ENCODE measurements around the gene HMGB2.

The HMGB2 gene

DNA sequence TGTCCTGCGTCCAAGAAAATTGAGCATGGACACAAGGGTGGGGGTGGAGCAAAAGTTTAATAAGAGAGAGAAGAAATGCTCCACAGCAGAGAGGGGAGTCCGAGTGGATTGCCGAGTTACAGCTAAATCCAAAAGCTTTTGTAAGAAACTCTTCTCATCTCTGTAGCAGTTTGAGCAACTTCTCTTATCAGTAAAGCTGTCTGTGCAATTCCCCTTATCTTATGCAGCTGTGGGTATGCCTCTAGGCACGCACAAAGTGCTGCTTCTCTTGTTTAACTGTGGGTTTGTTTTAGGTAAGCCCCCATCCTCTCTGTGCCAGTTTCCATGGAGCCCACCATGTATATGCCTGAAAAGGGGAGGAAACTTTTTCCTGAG lies 44.8 kb downstream of the HMGB2 start:
- no peak overlapping the region for H4K8ac ChIP-seq (ENCODE audit: low read length)
- no peak overlapping the region for H3K18ac ChIP-seq (ENCODE audit: low read depth in 1 of 2, low read length in 2 of 2)
- H3K4me1 ChIP-seq (ENCODE audit: control insufficient read depth, insufficient read depth, low read depth, low read length) = no peaks in the 10 kb centered on the region
- peak; percentile 13 for DNase-seq
- no peak overlapping the region for H3K9ac ChIP-seq (ENCODE audit: low read length)
- H3K4me2 ChIP-seq (ENCODE audit: low read length, poor library complexity, severe bottlenecking) = no peak overlapping the region
- H3K9me3 ChIP-seq (ENCODE audit: control insufficient read depth, low read length) = peaks cover 25% of the 10 kb centered on the region
- no peak overlapping the region for H2BK5ac ChIP-seq (ENCODE audit: low read depth, low read length, poor library complexity, severe bottlenecking)
- 59% methylated on average over 3 of the region's 4 CpGs for WGBS
- H3K23ac ChIP-seq (ENCODE audit: low read length in 2 of 2) = no peak overlapping the region
- no peak overlapping the region for H2BK120ac ChIP-seq (ENCODE audit: low read depth, low read length)
- H3K36me3 ChIP-seq (ENCODE audit: control insufficient read depth in 1 of 2, insufficient read depth in 2 of 2, low read depth in 1 of 2, low read length in 2 of 2) = peaks cover 0 to 17% of the 10 kb centered on the region in 2 experiments
- H2AK5ac ChIP-seq (ENCODE audit: low read length, severe bottlenecking) = no peak overlapping the region
- H3K27me3 ChIP-seq (ENCODE audit: control insufficient read depth in 1 of 2, insufficient read depth in 1 of 2, low read length in 2 of 2) = no peaks in the 10 kb centered on the region
- H3K27ac ChIP-seq (ENCODE audit: low read length, poor library complexity, severe bottlenecking) = no peak overlapping the region
- H2BK15ac ChIP-seq (ENCODE audit: low read depth, poor library complexity, severe bottlenecking) = no peak overlapping the region
- H2BK12ac ChIP-seq (ENCODE audit: low read length in 2 of 2) = no peak overlapping the region
- H3K79me1 ChIP-seq (replicated peaks; ENCODE audit: low read length, poor library complexity, severe bottlenecking) = peaks cover 41% of the 10 kb centered on the region
- no peak overlapping the region for H4K91ac ChIP-seq (ENCODE audit: low read length)
- peak overlapping the region in 1 of 2 experiments; percentile 45 for H3K4me3 ChIP-seq (ENCODE audit: insufficient read depth in 1 of 2, low read depth in 1 of 2, low read length in 2 of 2)
- H3K4ac ChIP-seq (ENCODE audit: low read depth in 1 of 2, low read length in 2 of 2) = no peak overlapping the region
- no peak overlapping the region for H3K14ac ChIP-seq (ENCODE audit: low read length in 2 of 2)
- no peak overlapping the region for H2AFZ ChIP-seq (ENCODE audit: low read depth, low read length)

DNA sequence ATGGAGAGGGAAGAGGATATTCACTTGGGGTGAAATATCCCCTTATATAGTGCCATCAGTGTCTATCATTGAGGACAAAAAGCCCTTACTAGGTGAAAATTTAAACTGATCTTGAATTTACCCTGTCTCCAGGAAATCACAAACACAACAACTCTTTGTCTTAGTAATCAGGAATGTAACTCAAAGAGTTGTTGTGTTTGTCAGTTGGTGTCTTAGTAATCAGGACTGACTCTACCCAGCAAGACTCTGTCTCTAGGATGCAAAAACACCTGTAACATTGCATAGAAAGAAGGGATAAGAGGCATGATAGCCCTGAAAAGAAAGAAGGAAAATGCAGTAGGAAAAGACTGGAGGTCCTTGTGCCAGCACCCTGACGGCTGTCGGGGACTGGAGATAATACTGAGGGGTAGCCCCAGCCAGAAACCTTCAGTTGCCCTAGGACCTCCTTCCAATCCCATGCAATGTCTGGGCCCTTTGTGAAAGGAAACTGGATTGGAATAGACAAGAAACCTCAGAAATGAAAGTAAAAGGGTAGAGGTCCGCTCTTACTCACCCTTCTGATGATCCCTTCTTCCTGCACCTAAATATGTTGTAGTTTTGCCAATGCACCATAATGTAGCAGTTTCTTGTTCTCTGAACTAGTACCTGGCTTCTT lies 45.3 kb downstream of the HMGB2 start:
- Histone ChIP-seq H3K4me2 (ENCODE audit: low read length, poor library complexity, severe bottlenecking) (no peak overlapping the region), H2BK12ac (ENCODE audit: low read length in 2 of 2) (no peak overlapping the region), H4K91ac (ENCODE audit: low read length) (no peak overlapping the region), H3K23ac (ENCODE audit: low read length in 2 of 2) (no peak overlapping the region), H2AK5ac (ENCODE audit: low read length, severe bottlenecking) (no peak overlapping the region), H3K4me3 (ENCODE audit: insufficient read depth in 1 of 2, low read depth in 1 of 2, low read length in 2 of 2) (peak overlapping the region; percentile 36 to 45), H3K27me3 (ENCODE audit: control insufficient read depth in 1 of 2, insufficient read depth in 1 of 2, low read length in 2 of 2) (no peaks in the 10 kb centered on the region), H2BK120ac (ENCODE audit: low read depth, low read length) (no peak overlapping the region), H3K4me1 (ENCODE audit: control insufficient read depth, insufficient read depth, low read depth, low read length) (no peaks in the 10 kb centered on the region), H2BK15ac (ENCODE audit: low read depth, poor library complexity, severe bottlenecking) (no peak overlapping the region), H3K9ac (ENCODE audit: low read length) (no peak overlapping the region), H3K18ac (ENCODE audit: low read depth in 1 of 2, low read length in 2 of 2) (no peak overlapping the region), H2AFZ (ENCODE audit: low read depth, low read length) (no peak overlapping the region), H3K27ac (ENCODE audit: low read length, poor library complexity, severe bottlenecking) (no peak overlapping the region), H3K79me1 (replicated peaks; ENCODE audit: low read length, poor library complexity, severe bottlenecking) (peaks cover 40% of the 10 kb centered on the region), H3K4ac (ENCODE audit: low read depth in 1 of 2, low read length in 2 of 2) (no peak overlapping the region), H3K14ac (ENCODE audit: low read length in 2 of 2) (no peak overlapping the region), H3K9me3 (ENCODE audit: control insufficient read depth, low read length) (peaks cover 30% of the 10 kb centered on the region), H3K36me3 (ENCODE audit: control insufficient read depth in 1 of 2, insufficient read depth in 2 of 2, low read depth in 1 of 2, low read length in 2 of 2) (peaks cover 0 to 17% of the 10 kb centered on the region in 2 experiments), H4K8ac (ENCODE audit: low read length) (no peak overlapping the region), H2BK5ac (ENCODE audit: low read depth, low read length, poor library complexity, severe bottlenecking) (no peak overlapping the region)
- DNase-seq = peak; percentile 13
- WGBS = 85% methylated on average over 2 of the region's 3 CpGs

DNA sequence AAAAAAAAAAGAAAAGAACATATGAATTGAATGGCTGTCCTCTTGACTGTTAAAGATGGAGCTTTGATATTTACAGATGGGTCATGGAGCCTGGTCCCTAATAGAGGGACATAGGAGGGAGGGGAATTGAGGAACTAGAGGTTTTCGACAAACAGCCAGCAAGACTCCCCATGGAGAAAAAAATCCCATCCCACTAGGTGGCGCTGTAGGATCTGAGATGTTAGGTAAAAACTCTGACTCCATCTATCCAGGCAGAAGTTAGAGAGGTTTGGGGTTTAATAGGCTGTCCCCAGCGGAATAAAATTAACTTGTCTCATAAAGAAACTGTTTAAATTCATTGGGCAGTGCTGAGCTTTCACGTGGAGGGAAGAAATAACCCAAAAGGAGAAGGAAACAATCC lies 45.9 kb downstream of the HMGB2 start:
- H3K27me3 ChIP-seq (ENCODE audit: control insufficient read depth in 1 of 2, insufficient read depth in 1 of 2, low read length in 2 of 2) = no peaks in the 10 kb centered on the region
- H2AFZ ChIP-seq (ENCODE audit: low read depth, low read length) = no peak overlapping the region
- H3K14ac ChIP-seq (ENCODE audit: low read length in 2 of 2) = no peak overlapping the region
- H3K9ac ChIP-seq (ENCODE audit: low read length) = no peak overlapping the region
- H2BK12ac ChIP-seq (ENCODE audit: low read length in 2 of 2) = no peak overlapping the region
- H3K23ac ChIP-seq (ENCODE audit: low read length in 2 of 2) = no peak overlapping the region
- no peak overlapping the region for H2BK5ac ChIP-seq (ENCODE audit: low read depth, low read length, poor library complexity, severe bottlenecking)
- WGBS = 50% methylated on average over 2 of the region's 4 CpGs
- no peak overlapping the region for H4K91ac ChIP-seq (ENCODE audit: low read length)
- no peak overlapping the region for H3K27ac ChIP-seq (ENCODE audit: low read length, poor library complexity, severe bottlenecking)
- no peak overlapping the region for H3K4me3 ChIP-seq (ENCODE audit: insufficient read depth in 1 of 2, low read depth in 1 of 2, low read length in 2 of 2)
- peaks cover 37% of the 10 kb centered on the region for H3K79me1 ChIP-seq (replicated peaks; ENCODE audit: low read length, poor library complexity, severe bottlenecking)
- H2BK120ac ChIP-seq (ENCODE audit: low read depth, low read length) = no peak overlapping the region
- H4K8ac ChIP-seq (ENCODE audit: low read length) = no peak overlapping the region
- H2BK15ac ChIP-seq (ENCODE audit: low read depth, poor library complexity, severe bottlenecking) = no peak overlapping the region
- DNase-seq = peak; percentile 58
- H2AK5ac ChIP-seq (ENCODE audit: low read length, severe bottlenecking) = no peak overlapping the region
- peaks cover 0 to 12% of the 10 kb centered on the region in 2 experiments for H3K36me3 ChIP-seq (ENCODE audit: control insufficient read depth in 1 of 2, insufficient read depth in 2 of 2, low read depth in 1 of 2, low read length in 2 of 2)
- H3K18ac ChIP-seq (ENCODE audit: low read depth in 1 of 2, low read length in 2 of 2) = no peak overlapping the region
- no peak overlapping the region for H3K4ac ChIP-seq (ENCODE audit: low read depth in 1 of 2, low read length in 2 of 2)
- H3K4me2 ChIP-seq (ENCODE audit: low read length, poor library complexity, severe bottlenecking) = no peak overlapping the region
- no peaks in the 10 kb centered on the region for H3K4me1 ChIP-seq (ENCODE audit: control insufficient read depth, insufficient read depth, low read depth, low read length)
- H3K9me3 ChIP-seq (ENCODE audit: control insufficient read depth, low read length) = peaks cover 36% of the 10 kb centered on the region

DNA sequence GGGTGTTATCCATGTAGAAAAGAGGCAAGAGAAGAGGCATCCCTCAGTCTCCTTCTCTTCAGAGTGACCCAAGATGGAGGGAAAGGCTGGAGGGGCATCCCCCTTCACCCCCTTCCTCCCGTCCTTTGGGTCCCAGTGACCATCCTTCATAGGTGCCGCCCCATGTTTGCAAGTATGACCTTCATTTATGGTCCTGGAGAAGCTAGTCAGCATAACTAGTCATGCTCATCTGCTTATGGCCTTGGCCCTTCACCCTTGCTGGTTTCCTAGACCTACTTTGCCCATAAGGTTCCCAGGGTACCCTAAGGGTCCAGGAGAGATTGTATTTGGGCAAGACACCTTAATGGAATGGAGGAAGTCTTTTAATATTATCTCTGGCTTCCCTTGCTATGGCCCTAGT lies 46.7 kb downstream of the HMGB2 start:
- Histone ChIP-seq H3K4me3 (ENCODE audit: insufficient read depth in 1 of 2, low read depth in 1 of 2, low read length in 2 of 2) (no peak overlapping the region), H2BK120ac (ENCODE audit: low read depth, low read length) (no peak overlapping the region), H2BK12ac (ENCODE audit: low read length in 2 of 2) (no peak overlapping the region), H3K4me1 (ENCODE audit: control insufficient read depth, insufficient read depth, low read depth, low read length) (no peaks in the 10 kb centered on the region), H3K23ac (ENCODE audit: low read length in 2 of 2) (no peak overlapping the region), H3K4ac (ENCODE audit: low read depth in 1 of 2, low read length in 2 of 2) (no peak overlapping the region), H3K18ac (ENCODE audit: low read depth in 1 of 2, low read length in 2 of 2) (no peak overlapping the region), H3K27me3 (ENCODE audit: control insufficient read depth in 1 of 2, insufficient read depth in 1 of 2, low read length in 2 of 2) (no peaks in the 10 kb centered on the region), H2BK5ac (ENCODE audit: low read depth, low read length, poor library complexity, severe bottlenecking) (no peak overlapping the region), H3K27ac (ENCODE audit: low read length, poor library complexity, severe bottlenecking) (no peak overlapping the region), H3K9me3 (ENCODE audit: control insufficient read depth, low read length) (peaks cover 43% of the 10 kb centered on the region), H3K36me3 (ENCODE audit: control insufficient read depth in 1 of 2, insufficient read depth in 2 of 2, low read depth in 1 of 2, low read length in 2 of 2) (peaks cover 0 to 12% of the 10 kb centered on the region in 2 experiments), H3K9ac (ENCODE audit: low read length) (no peak overlapping the region), H4K8ac (ENCODE audit: low read length) (no peak overlapping the region), H2BK15ac (ENCODE audit: low read depth, poor library complexity, severe bottlenecking) (no peak overlapping the region), H2AFZ (ENCODE audit: low read depth, low read length) (no peak overlapping the region), H3K79me1 (replicated peaks; ENCODE audit: low read length, poor library complexity, severe bottlenecking) (peaks cover 37% of the 10 kb centered on the region), H2AK5ac (ENCODE audit: low read length, severe bottlenecking) (no peak overlapping the region), H3K4me2 (ENCODE audit: low read length, poor library complexity, severe bottlenecking) (no peak overlapping the region), H4K91ac (ENCODE audit: low read length) (no peak overlapping the region), H3K14ac (ENCODE audit: low read length in 2 of 2) (no peak overlapping the region)
- no peak for DNase-seq
- 100% methylated on average over 2 of the region's 2 CpGs for WGBS
